Activated CD8-positive, alpha-beta T cell treated with anti-CD3 and anti-CD28 coated beads for 36 hours (primary cell): ENCODE measurements around the gene RYR2. TPM values are rescaled to one million over a fixed set of nuclear protein-coding genes. Genes with fewer than 3 reads are reported as not detected.

Experiments
- ATAC-seq: fragments of 200-7000 bp; cut with Tn5 transposase; one replicate; pipeline ENCODE4 v1.10.0; 2021; ENCODE audit warnings: mild to moderate bottlenecking, moderate library complexity
- CTCF ChIA-PET: fragments of 350-600 bp; sonication (Branson Sonifier 250); formaldehyde crosslinking; loops from one replicate; lab custom pipeline; 2021; ENCODE audit warnings: antibody characterized with exemption; lab: Charles Lee
- POLR2A ChIA-PET: fragments of 350-600 bp; sonication (Branson Sonifier 250); formaldehyde crosslinking; loops from one replicate; lab custom pipeline; 2021; ENCODE audit warnings: antibody characterized with exemption; lab: Charles Lee
- DNase-seq: peaks from one replicate; pipeline ENCODE4 v3.0.0-alpha.2; 2020
- H3K27ac Mint-ChIP-seq: one replicate; pipeline ENCODE4 v1.8.0; 2021; ENCODE audit warnings: mild to moderate bottlenecking, mixed read lengths
- H3K27me3 Mint-ChIP-seq: one replicate; pipeline ENCODE4 v1.8.0; 2021; ENCODE audit warnings: mixed read lengths
- H3K36me3 Mint-ChIP-seq: one replicate; pipeline ENCODE4 v1.8.0; 2021; ENCODE audit warnings: low read depth, mixed read lengths
- H3K4me1 Mint-ChIP-seq: one replicate; pipeline ENCODE4 v1.8.0; 2021; ENCODE audit warnings: low read depth, mixed read lengths
- H3K4me3 Mint-ChIP-seq: one replicate; pipeline ENCODE4 v1.8.0; 2021; ENCODE audit warnings: mild to moderate bottlenecking, moderate library complexity, mixed read lengths
- H3K9me3 Mint-ChIP-seq: one replicate; pipeline ENCODE4 v1.8.0; 2021; ENCODE audit warnings: mixed read lengths
- CTCF ChIP-seq: fragments of 200-600 bp; IDR thresholded peaks from one replicate; pipeline ENCODE4 v1.8.0; 2022; ENCODE audit warnings: antibody characterized with exemption, mild to moderate bottlenecking
- intact Hi-C: fragments of 100-400 bp; cut with micrococcal nuclease; formaldehyde crosslinking; loops from one replicate; pipeline ENCODE4 v1.10.0; 2022
- total RNA-seq, 2 experiments: library from RNA; stranded (reverse); gene quantifications; one replicate each; pipeline ENCODE4 v1.2.3, GENCODE V29; 2021

RYR2 gene
- total RNA-seq, 2 experiments from 2014 or later, result 0.02 TPM

- no peak for ATAC-seq
- no peak overlapping the region for H3K27ac Mint-ChIP-seq
- peaks cover 9% of the 10 kb centered on the region for H3K27me3 Mint-ChIP-seq
- intact Hi-C loops, result no loop called here
- POLR2A ChIA-PET, result no interaction called here
- CTCF ChIA-PET, result no interaction called here
- H3K4me1 Mint-ChIP-seq, result no peaks in the 10 kb centered on the region
- H3K36me3 Mint-ChIP-seq, result no peaks in the 10 kb centered on the region
- no peak for TF ChIP-seq CTCF
- no peak for DNase-seq
- H3K4me3 Mint-ChIP-seq, result no peak overlapping the region
- no peaks in the 10 kb centered on the region for H3K9me3 Mint-ChIP-seq
These were observed 12.0 kb upstream of the RYR2 start for GRCh38 chr1:237029850-237030535.

- H3K27me3 Mint-ChIP-seq, result peaks cover 9% of the 10 kb centered on the region
- H3K9me3 Mint-ChIP-seq, result no peaks in the 10 kb centered on the region
- no peak overlapping the region for H3K27ac Mint-ChIP-seq
- no peak for TF ChIP-seq CTCF
- POLR2A ChIA-PET, result interaction anchor here (0.6 kb wide), 1 partner anchor 508 kb away, joined by 3 read pairs; no protein-coding TSS in a partner anchor
- CTCF ChIA-PET, result no interaction called here
- H3K4me3 Mint-ChIP-seq, result no peak overlapping the region
- no peaks in the 10 kb centered on the region for H3K36me3 Mint-ChIP-seq
- intact Hi-C loops, result no loop called here
- DNase-seq (no peak), ATAC-seq (no peak)
- H3K4me1 Mint-ChIP-seq, result no peaks in the 10 kb centered on the region
These were observed 10.5 kb upstream of the RYR2 start for GRCh38 chr1:237031480-237031879.

GRCh38 chr1:237032029-237032428, 10.0 kb upstream of the RYR2 start:
- peaks cover 9% of the 10 kb centered on the region for H3K27me3 Mint-ChIP-seq
- DNase-seq (no peak), ATAC-seq (no peak)
- ChIA-PET POLR2A (interaction anchor here (0.6 kb wide), 1 partner anchor 508 kb away, joined by 3 read pairs; no protein-coding TSS in a partner anchor), CTCF (no interaction called here)
- H3K36me3 Mint-ChIP-seq, result no peaks in the 10 kb centered on the region
- H3K27ac Mint-ChIP-seq, result no peak overlapping the region
- intact Hi-C loops, result no loop called here
- H3K4me1 Mint-ChIP-seq, result no peaks in the 10 kb centered on the region
- no peak for TF ChIP-seq CTCF
- H3K9me3 Mint-ChIP-seq, result no peaks in the 10 kb centered on the region
- no peak overlapping the region for H3K4me3 Mint-ChIP-seq

- Mint-ChIP-seq H3K4me3 (no peak overlapping the region), H3K9me3 (no peaks in the 10 kb centered on the region), H3K27ac (no peak overlapping the region), H3K4me1 (no peaks in the 10 kb centered on the region), H3K36me3 (no peaks in the 10 kb centered on the region), H3K27me3 (peaks cover 7% of the 10 kb centered on the region)
- no peak for DNase-seq
- ATAC-seq, result no peak
- ChIA-PET POLR2A (no interaction called here), CTCF (no interaction called here)
- no peak for TF ChIP-seq CTCF
- intact Hi-C loops, result no loop called here
These were observed 8.9 kb upstream of the RYR2 start for GRCh38 chr1:237033061-237033460.

GRCh38 chr1:237033804-237034203, 8.2 kb upstream of the RYR2 start:
- ChIA-PET POLR2A (no interaction called here), CTCF (no interaction called here)
- no peak overlapping the region for H3K4me3 Mint-ChIP-seq
- H3K27ac Mint-ChIP-seq, result no peak overlapping the region
- peaks cover 10% of the 10 kb centered on the region for H3K27me3 Mint-ChIP-seq
- DNase-seq (no peak), ATAC-seq (no peak)
- intact Hi-C loops, result no loop called here
- no peaks in the 10 kb centered on the region for H3K4me1 Mint-ChIP-seq
- H3K36me3 Mint-ChIP-seq, result no peaks in the 10 kb centered on the region
- TF ChIP-seq CTCF, result no peak
- H3K9me3 Mint-ChIP-seq, result no peaks in the 10 kb centered on the region
